Activated CD4-positive, alpha-beta T cell treated with anti-CD3 and anti-CD28 coated beads, Interleukin-10, Interleukin-2, amounts not matched to agents 100 ng/mL and 50 ng/mL, durations not matched to agents 16 hours and 8 hours (primary cell): ENCODE results near the gene AGBL3.
"Not testable (repeated sequence)": the region's sequence is repeated elsewhere in the genome, so short reads cannot be mapped to it uniquely, and the experiment has no call there.

Experiments used
- DNase-seq: peaks from one replicate; pipeline ENCODE4 v3.0.0-alpha.2; 2020

AGBL3 gene

GRCh38 chr7:135078051-135078450, 91.7 kb downstream of the AGBL3 start:
- no peak for DNase-seq

DNA sequence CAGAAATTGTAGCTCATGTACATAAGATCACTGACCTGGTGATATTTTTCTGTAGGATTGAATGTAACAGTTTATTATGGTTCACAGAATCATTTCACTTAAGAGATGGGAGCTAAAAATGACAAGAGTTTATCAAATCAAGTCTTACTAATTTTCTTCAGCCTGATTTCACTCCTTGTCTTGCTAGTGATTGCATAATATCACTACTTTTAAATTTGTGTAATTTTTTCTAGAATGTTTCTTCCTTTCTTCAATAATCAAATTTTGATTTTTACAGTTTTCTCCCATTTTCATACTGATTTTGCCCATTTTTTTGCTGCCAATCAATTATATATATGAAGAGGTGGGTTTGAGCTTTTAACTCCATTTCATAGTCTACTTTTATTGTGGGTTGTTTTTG, 92.8 kb downstream of the AGBL3 start:
- no peak for DNase-seq

DNA sequence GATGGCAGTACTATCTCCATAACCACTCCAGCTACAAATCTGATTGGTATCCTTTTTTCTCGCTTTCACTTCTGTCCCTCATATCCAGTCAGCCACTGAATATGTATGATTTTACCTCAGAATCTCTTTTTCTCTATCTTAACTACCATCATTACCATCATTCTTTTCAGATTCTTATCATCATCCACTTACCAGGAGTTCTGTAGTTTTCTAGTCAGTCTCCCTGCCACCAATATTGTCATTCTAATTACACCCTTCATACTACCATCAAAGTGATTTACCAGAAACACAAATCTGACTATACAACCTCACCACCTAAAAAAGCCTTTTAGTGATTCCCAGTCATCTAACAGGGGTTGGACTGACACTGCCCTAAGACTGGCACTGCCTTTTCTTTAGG, 96.7 kb downstream of the AGBL3 start:
- no peak for DNase-seq

DNA sequence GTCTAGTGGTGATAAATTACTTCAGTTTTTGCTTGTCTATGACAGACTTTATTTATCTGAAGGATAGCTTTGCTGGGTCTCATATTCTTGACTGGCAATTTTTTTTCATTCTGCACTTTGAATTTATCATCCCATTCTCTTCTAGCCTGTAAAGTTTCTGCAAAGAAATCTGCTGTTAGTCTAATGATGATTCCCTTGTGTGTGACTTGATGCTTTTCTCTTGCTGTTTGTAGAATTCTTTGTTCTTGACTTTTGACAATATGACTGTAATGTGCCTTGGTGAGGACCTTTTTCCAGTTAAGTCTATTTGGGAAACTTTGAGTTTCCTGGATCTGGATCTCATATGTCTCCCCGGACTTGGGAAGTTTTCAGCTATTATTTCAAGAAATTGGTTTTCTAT, 102.3 kb downstream of the AGBL3 start:
- no peak for DNase-seq

DNA sequence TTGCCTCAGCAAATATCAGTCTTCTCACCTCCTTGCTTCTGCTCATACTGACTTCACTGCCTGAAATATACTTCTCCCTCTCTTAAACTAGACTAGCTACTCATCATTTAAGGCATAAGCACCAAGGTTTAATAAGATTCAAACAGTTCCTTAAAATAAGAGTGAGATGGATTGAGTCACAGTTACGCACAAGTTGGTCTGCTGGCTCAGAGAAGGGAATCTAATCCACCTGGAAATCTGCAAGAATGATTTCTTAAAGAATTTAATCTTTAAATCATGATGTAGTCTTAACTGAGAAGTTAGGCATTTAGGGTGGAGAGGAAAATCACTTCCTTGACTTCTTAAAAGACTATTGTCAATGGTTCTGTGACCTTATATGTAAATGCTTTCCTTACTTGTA, 105.4 kb downstream of the AGBL3 start:
- no peak for DNase-seq

DNA sequence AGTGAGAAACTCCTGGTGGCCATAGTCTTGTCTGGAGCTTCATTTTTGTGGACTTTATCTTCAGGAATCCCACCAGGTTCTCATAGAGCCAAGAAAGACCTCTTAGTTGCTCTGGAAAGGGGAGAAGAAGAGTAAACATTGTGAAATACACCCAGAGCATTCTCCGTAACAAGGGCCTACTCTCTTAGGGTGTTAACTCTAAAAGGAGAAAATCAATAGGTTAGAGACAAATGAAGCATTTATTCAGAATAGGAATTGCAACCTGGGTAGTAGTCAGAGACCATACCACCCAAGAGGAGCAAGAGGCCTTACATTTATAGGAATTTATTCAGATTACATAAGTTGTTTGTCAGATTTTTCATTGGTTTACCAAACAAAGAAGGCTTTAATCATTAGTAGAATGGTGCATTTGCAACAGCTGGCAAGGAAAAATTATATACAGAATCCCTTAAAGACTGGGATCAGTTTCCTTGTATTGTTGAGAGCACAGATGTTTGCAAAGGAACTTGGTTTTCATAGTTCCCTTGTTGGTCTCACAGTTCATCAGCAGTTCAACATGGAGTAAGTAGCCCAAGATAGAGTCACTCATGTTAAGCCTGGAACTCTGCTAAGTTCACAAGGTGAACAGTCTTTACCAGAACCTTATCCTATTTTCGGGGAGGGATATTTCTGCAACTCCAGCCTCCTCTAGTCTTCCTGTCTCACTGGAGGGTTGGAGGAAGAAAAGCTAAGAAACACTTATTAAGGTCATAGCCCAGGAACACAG, 108.3 kb downstream of the AGBL3 start:
- no peak for DNase-seq

GRCh38 chr7:135095450-135095849, 109.1 kb downstream of the AGBL3 start:
- no peak for DNase-seq

- DNase-seq = no peak
Measured at GRCh38 chr7:135098391-135098790, 112.1 kb downstream of the AGBL3 start.

DNA sequence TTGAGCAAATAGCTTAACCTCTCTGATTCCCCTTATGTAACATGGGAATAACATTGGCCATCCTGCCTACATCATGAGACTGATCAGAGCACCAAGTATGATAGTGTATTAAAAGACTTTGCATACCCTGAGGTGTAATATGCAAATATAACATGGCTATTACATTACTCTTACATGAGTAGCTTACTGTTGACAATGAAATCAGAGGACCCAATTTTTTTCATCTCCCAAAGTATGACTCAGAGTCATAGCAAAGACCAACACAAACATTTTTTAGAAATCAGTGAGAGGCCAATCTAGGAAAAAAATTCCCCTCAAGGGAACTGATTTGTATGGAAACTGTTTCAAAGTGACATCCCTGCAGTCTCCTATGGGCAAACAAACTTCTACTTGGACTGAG, 114.5 kb downstream of the AGBL3 start:
- no peak for DNase-seq

- DNase-seq = peak; percentile 54
Measured at GRCh38 chr7:135102372-135102771, 116.1 kb downstream of the AGBL3 start.

GRCh38 chr7:135109562-135109961, 123.3 kb downstream of the AGBL3 start:
- no peak for DNase-seq

- no peak for DNase-seq
Measured at GRCh38 chr7:135109976-135110375, 123.7 kb downstream of the AGBL3 start.

DNA sequence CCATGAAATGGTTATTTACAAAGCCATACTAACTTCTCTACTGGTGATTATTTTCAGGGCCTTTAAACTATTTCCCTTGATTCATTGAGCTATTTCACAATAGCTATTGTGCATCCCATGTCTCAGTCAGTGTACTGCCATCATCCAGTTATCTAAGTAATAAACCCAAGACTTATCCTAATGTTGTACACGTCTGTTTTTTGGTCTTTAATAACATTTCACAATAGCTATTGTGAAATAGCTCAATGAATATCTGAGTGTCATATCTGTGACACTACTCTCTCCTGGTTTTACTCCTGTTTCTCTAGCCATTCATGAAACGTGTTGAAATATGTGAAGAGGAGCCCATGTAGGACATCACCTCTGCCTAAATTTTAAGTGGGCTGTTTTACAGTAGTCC, 125.1 kb downstream of the AGBL3 start:
- no peak for DNase-seq

DNA sequence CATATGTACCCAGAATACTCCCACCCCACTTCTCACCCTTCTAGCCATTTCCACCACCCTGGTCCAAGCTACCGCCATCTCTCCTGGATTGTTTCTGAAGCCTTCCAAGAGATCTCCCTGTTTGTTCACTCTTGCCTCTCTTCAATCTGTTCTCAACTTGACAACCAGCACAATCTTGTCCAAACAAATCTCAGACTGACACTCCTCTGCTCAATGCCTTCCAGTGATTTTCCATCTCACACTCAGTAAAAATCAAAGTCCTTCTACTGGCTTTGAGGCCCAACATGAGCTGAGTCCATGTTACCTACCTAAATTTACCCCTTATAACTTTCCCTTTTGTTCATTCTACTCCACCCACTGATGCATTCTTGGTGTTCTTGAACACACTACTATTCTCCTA, 128.3 kb downstream of the AGBL3 start:
- no peak for DNase-seq

- DNase-seq = no peak
Measured at GRCh38 chr7:135117096-135117495, 130.8 kb downstream of the AGBL3 start.

- DNase-seq = no peak
Measured at GRCh38 chr7:135121868-135122267, 135.6 kb downstream of the AGBL3 start.

DNA sequence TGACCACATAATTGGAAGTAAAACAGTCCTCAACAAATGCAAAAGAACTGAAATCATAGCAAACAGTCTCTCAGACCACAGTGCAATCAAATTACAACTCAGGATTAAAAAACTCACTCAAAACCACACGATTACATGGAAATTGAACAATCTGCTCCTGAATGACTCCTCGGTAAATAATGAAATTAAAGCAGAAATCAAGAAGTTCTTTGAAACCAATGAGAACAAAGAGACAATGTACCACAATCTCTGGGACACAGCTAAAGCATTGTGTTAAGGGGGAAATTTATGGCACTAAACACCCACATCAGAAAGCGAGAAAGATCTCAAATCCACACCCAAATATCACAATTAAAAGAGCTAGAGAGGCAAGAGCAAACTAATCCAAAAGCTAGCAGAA, 138.3 kb downstream of the AGBL3 start:
- not testable (repeated sequence) for DNase-seq

DNA sequence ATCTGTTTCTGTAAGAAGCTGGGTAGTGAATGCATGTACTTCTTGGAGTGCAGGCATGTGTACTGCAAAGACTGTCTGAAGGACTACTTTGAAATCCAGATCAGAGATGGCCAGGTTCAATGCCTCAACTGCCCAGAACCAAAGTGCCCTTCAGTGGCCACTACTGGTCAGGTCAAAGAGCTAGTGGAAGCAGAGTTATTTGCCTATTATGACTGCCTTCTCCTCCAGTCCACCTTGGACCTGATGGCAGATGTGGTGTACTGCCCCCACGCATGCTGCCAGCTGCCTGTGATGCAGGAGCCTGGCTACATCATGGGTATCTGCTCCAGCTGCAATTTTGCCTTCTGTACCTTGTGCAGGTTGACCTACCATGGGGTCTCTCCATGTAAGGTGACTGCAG, 142.6 kb downstream of the AGBL3 start:
- no peak for DNase-seq

- DNase-seq = no peak
Measured at GRCh38 chr7:135129579-135129978, 143.3 kb downstream of the AGBL3 start.

GRCh38 chr7:135143885-135144668, 157.8 kb downstream of the AGBL3 start:
- no peak for DNase-seq

GRCh38 chr7:135147341-135147898, 161.1 kb downstream of the AGBL3 start:
- DNase-seq = peak; percentile 24

- DNase-seq = peak; percentile 85
Measured at GRCh38 chr7:135147899-135148721, 161.8 kb downstream of the AGBL3 start, which contains the start of gene TMEM140. TMEM140 (plus strand) TSS chr7:135148072; CDS start chr7:135164442, 16,370 bp downstream.
